Measurements from ENCODE around the gene FRY. TPM values are rescaled to one million over a fixed set of nuclear protein-coding genes. Genes with fewer than 3 reads are reported as not detected.
A peak's percentile ranks its signal among the peaks of the same experiment; 100 is the strongest.

Gene FRY
- total and polyA plus RNA-seq, 2 of the 13 experiments (the other 11 are each of a cell fraction or from before 2014, with no cell fraction given) = 8.2 to 13.1 TPM

DNA sequence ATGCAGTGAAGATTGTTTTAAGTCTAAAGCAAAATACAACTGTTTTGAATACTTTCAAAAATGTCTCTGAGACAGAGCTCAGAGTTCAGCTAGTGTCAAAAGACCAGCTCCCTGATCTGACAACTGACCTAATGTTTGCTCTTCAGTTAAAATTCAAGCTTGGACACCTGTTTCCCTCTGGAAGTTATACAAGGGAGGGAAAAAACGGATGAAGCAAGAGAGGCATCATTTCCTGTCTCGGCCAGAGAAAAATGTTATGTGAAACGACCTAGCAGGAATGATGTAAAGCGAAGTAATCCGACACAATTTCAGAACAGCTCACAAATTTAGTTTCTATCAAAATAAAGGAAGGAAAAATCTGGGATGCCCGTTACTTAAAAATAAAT, 224.1 kb downstream of the FRY start (continued):
- TF ChIP-seq, protein P1, sequence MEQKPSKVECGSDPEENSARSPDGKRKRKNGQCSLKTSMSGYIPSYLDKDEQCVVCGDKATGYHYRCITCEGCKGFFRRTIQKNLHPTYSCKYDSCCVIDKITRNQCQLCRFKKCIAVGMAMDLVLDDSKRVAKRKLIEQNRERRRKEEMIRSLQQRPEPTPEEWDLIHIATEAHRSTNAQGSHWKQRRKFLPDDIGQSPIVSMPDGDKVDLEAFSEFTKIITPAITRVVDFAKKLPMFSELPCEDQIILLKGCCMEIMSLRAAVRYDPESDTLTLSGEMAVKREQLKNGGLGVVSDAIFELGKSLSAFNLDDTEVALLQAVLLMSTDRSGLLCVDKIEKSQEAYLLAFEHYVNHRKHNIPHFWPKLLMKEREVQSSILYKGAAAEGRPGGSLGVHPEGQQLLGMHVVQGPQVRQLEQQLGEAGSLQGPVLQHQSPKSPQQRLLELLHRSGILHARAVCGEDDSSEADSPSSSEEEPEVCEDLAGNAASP (CRISPR knock-in tag; IDR thresholded peaks at IDR 0.05; ENCODE audit: borderline replicate concordance) = peak; percentile 81; the same call in 1 of the 2 replicates
- TF ChIP-seq ATF7 (IDR thresholded peaks at IDR 0.05) (peak; percentile 57; the same call in 1 of the 2 replicates), ATF7 (CRISPR knock-in tag; IDR thresholded peaks at IDR 0.05) (no peak; the same call in 1 of the 2 replicates), KDM1A (CRISPR knock-in tag; IDR thresholded peaks at IDR 0.05) (no peak), ZNF10 (CRISPR knock-in tag; IDR thresholded peaks at IDR 0.05; ENCODE audit: borderline replicate concordance, low read depth) (no peak), YEATS2 (CRISPR knock-in tag; IDR thresholded peaks at IDR 0.05; ENCODE audit: borderline replicate concordance) (no peak), SSRP1 (CRISPR knock-in tag; IDR thresholded peaks at IDR 0.05) (no peak), NCOA2 (CRISPR knock-in tag; IDR thresholded peaks at IDR 0.05) (peak; percentile 92), ISL2 (CRISPR knock-in tag; IDR thresholded peaks at IDR 0.05) (peak; percentile 75; the same call in 1 of the 2 replicates), ELF3 (CRISPR knock-in tag; IDR thresholded peaks at IDR 0.05) (peak; percentile 91), ATM (IDR thresholded peaks at IDR 0.05; ENCODE audit: borderline replicate concordance) (peak; percentile 99), CBX5 (CRISPR knock-in tag; IDR thresholded peaks at IDR 0.05; ENCODE audit: borderline replicate concordance) (no peak), HNF4A (CRISPR knock-in tag; IDR thresholded peaks at IDR 0.05) (peak; percentile 90), NR2F6 (IDR thresholded peaks at IDR 0.05) (peak; percentile 62; the same call in 1 of the 2 replicates), NR2F6 (CRISPR knock-in tag; IDR thresholded peaks at IDR 0.05) (peak; percentile 74; the same call in 1 of the 2 replicates), SP5 (CRISPR knock-in tag; IDR thresholded peaks at IDR 0.05; ENCODE audit: borderline replicate concordance, low read depth) (no peak), CREM (IDR thresholded peaks at IDR 0.05) (peak; percentile 85), CREM (CRISPR knock-in tag; IDR thresholded peaks at IDR 0.05) (no peak), ZZZ3 (CRISPR knock-in tag; IDR thresholded peaks at IDR 0.05; ENCODE audit: borderline replicate concordance) (no peak)
- TF ChIP-seq, protein P2, sequence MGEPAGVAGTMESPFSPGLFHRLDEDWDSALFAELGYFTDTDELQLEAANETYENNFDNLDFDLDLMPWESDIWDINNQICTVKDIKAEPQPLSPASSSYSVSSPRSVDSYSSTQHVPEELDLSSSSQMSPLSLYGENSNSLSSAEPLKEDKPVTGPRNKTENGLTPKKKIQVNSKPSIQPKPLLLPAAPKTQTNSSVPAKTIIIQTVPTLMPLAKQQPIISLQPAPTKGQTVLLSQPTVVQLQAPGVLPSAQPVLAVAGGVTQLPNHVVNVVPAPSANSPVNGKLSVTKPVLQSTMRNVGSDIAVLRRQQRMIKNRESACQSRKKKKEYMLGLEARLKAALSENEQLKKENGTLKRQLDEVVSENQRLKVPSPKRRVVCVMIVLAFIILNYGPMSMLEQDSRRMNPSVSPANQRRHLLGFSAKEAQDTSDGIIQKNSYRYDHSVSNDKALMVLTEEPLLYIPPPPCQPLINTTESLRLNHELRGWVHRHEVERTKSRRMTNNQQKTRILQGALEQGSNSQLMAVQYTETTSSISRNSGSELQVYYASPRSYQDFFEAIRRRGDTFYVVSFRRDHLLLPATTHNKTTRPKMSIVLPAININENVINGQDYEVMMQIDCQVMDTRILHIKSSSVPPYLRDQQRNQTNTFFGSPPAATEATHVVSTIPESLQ (CRISPR knock-in tag; conservative IDR thresholded peaks at IDR 0.05) = no peak
- TF ChIP-seq, protein P3, sequence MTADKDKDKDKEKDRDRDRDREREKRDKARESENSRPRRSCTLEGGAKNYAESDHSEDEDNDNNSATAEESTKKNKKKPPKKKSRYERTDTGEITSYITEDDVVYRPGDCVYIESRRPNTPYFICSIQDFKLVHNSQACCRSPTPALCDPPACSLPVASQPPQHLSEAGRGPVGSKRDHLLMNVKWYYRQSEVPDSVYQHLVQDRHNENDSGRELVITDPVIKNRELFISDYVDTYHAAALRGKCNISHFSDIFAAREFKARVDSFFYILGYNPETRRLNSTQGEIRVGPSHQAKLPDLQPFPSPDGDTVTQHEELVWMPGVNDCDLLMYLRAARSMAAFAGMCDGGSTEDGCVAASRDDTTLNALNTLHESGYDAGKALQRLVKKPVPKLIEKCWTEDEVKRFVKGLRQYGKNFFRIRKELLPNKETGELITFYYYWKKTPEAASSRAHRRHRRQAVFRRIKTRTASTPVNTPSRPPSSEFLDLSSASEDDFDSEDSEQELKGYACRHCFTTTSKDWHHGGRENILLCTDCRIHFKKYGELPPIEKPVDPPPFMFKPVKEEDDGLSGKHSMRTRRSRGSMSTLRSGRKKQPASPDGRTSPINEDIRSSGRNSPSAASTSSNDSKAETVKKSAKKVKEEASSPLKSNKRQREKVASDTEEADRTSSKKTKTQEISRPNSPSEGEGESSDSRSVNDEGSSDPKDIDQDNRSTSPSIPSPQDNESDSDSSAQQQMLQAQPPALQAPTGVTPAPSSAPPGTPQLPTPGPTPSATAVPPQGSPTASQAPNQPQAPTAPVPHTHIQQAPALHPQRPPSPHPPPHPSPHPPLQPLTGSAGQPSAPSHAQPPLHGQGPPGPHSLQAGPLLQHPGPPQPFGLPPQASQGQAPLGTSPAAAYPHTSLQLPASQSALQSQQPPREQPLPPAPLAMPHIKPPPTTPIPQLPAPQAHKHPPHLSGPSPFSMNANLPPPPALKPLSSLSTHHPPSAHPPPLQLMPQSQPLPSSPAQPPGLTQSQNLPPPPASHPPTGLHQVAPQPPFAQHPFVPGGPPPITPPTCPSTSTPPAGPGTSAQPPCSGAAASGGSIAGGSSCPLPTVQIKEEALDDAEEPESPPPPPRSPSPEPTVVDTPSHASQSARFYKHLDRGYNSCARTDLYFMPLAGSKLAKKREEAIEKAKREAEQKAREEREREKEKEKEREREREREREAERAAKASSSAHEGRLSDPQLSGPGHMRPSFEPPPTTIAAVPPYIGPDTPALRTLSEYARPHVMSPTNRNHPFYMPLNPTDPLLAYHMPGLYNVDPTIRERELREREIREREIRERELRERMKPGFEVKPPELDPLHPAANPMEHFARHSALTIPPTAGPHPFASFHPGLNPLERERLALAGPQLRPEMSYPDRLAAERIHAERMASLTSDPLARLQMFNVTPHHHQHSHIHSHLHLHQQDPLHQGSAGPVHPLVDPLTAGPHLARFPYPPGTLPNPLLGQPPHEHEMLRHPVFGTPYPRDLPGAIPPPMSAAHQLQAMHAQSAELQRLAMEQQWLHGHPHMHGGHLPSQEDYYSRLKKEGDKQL (CRISPR knock-in tag; IDR thresholded peaks at IDR 0.05; ENCODE audit: low read depth) = peak; percentile 58; the same call in 1 of the 2 replicates

Measured in HepG2 (cell line).